T-helper 17 cell (primary cell): ENCODE results near the gene FOLR2. TPM values are rescaled to one million over a fixed set of nuclear protein-coding genes. Genes with fewer than 3 reads are reported as not detected.
"Not testable (repeated sequence)": the region's sequence is repeated elsewhere in the genome, so short reads cannot be mapped to it uniquely, and the experiment has no call there.

Experiments
- ATAC-seq: fragments of 150-1000 bp; cut with Tn5 transposase; 2 replicates; pipeline ENCODE4 v1.10.0; 2021; ENCODE audit warnings: mild to moderate bottlenecking, moderate library complexity
- DNase-seq, 3 donors: peaks; one replicate each; pipeline versions ENCODE4 v3.0.0 to v3.0.0-alpha.2; 2020 to 2021
- H3K9me3 ChIP-seq: one replicate; pipeline ENCODE4 v1.7.0; 2013; ENCODE audit warnings: low read length, mild to moderate bottlenecking; ENCODE audit not compliant: control insufficient read depth, poor library complexity, severe bottlenecking
- H3K27ac Mint-ChIP-seq: one replicate; pipeline ENCODE4 v1.8.0; 2022; ENCODE audit warnings: mild to moderate bottlenecking, moderate library complexity, mixed read lengths
- H3K27me3 Mint-ChIP-seq: one replicate; pipeline ENCODE4 v1.8.0; 2022; ENCODE audit warnings: mixed read lengths
- H3K36me3 Mint-ChIP-seq: one replicate; pipeline ENCODE4 v1.8.0; 2022; ENCODE audit warnings: low read depth, mixed read lengths
- H3K4me1 Mint-ChIP-seq: one replicate; pipeline ENCODE4 v1.8.0; 2022; ENCODE audit warnings: mild to moderate bottlenecking, mixed read lengths
- H3K4me3 Mint-ChIP-seq: one replicate; pipeline ENCODE4 v1.8.0; 2022; ENCODE audit warnings: mild to moderate bottlenecking, moderate library complexity, mixed read lengths
- total RNA-seq, 4 donors: library from RNA in 2 of 4; stranded (reverse) in 2 of 4; gene quantifications; one replicate each; pipeline ENCODE4 v1.2.3 and lab custom pipeline; 2022 to 2026

Gene FOLR2
- total RNA-seq, 2 donors from 2014 or later: not detected

DNA sequence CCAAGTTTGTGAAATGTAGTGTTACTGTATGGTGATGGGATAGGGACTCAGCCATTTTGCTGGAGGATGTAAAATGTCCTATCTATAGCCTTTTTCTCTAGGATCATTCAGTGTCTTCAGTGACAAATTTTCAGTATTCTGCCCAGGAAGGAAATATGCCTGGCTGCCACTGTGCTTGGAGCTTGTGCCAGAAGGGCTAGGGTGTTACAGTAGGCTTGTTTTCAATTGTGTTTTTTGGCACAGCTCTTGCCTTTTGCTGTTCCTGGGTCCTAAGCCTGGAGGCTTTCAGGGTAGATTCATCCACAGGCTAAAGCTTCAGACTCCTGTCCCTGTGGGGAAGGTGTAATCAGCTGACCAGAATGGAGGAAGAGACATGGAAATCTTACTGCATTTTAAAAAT is 49.4 kb downstream of the FOLR2 start:
- peaks cover 70% of the 10 kb centered on the region for H3K27me3 Mint-ChIP-seq
- H3K36me3 Mint-ChIP-seq: peaks cover 3% of the 10 kb centered on the region
- no peak overlapping the region for H3K4me3 Mint-ChIP-seq
- DNase-seq: no peak
- no peaks in the 10 kb centered on the region for H3K9me3 ChIP-seq
- ATAC-seq: no peak
- no peak overlapping the region for H3K27ac Mint-ChIP-seq
- H3K4me1 Mint-ChIP-seq: peaks cover 7% of the 10 kb centered on the region

DNA sequence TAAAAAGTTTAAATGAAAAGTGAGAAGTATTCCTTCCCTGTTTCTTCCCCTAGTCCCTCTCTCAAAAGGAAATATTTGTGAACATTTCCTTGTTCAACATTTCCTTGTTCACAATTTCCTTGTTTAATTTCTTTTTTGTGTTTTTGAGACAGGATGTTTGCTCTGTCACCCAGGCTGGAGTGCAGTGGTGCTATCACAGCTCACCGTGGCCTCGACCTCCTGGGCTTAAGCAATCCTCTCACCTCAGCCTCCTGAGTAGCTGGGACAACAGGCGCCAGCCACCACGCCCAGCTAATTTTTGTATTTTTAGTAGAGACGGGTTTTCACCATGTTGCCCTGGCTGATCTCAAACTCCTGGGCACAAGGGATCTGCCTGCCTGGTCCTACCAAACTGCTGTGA is 50.4 kb downstream of the FOLR2 start:
- H3K9me3 ChIP-seq, ATAC-seq, DNase-seq, H3K4me1 Mint-ChIP-seq, H3K4me3 Mint-ChIP-seq, H3K27ac Mint-ChIP-seq, H3K36me3 Mint-ChIP-seq: not testable (repeated sequence)
- peaks cover 77% of the 10 kb centered on the region for H3K27me3 Mint-ChIP-seq

DNA sequence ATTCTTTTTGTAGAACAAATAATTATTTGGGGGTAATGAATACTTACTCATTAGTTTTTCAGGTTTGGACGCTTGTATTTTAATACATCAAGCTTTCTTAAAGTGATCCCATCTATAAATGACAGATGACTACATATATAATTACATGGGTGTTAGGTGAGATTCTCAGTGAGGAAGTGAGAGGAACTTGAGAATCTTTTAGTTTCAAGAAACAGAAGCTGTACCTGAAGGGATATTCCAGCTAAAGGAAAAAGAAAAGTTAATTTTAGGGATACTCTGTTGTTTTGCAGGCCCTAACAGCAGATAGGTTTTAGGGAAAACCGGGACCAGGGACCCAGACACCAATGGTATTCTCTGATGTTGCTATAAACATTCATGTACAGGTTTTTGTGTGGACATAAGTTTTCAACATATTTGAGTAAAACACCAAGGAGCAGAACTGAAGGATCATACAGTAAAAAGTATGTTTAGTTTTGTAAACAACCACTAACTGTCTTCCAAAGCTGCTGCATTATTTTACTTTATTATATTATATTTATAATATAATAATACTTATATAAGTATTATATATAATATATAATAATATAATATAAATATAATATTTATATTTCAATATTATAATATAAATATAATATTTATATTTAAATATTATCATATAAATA is 51.5 kb downstream of the FOLR2 start:
- no peak overlapping the region for H3K27ac Mint-ChIP-seq
- H3K4me3 Mint-ChIP-seq: no peak overlapping the region
- H3K9me3 ChIP-seq: no peaks in the 10 kb centered on the region
- DNase-seq: no peak
- peaks cover 5% of the 10 kb centered on the region for H3K4me1 Mint-ChIP-seq
- H3K36me3 Mint-ChIP-seq: peaks cover 3% of the 10 kb centered on the region
- ATAC-seq: no peak
- H3K27me3 Mint-ChIP-seq: peaks cover 74% of the 10 kb centered on the region

Other genes starting within 250 kb of the FOLR2 start
- 10 to 100 TPM; 25.7 to 28.0 TPM for gene IL18BP, start 217.9 kb upstream of the FOLR2 start, total RNA-seq
- 100 to 1,000 TPM; 207 to 208 TPM for gene NUMA1, start 136.3 kb upstream of the FOLR2 start, total RNA-seq
- 1 to 10 TPM in 1 of 2 donors, under 1 TPM in 1; 0.75 to 4.5 TPM for gene LRRC51, start 135.9 kb upstream of the FOLR2 start, total RNA-seq
- gene LAMTOR1, start 113.5 kb upstream of the FOLR2 start, total RNA-seq: 10 to 100 TPM; 43.7 to 74.6 TPM
- not detected for gene TOMT, start 110.9 kb upstream of the FOLR2 start, total RNA-seq
- gene ANAPC15, start 104.1 kb upstream of the FOLR2 start, total RNA-seq: 10 to 100 TPM; 47.0 to 54.6 TPM
- under 1 TPM in 1 of 2 donors, not detected in 1; 0.44 TPM for gene FOLR3, start 81.1 kb upstream of the FOLR2 start, total RNA-seq
- gene FOLR1, start 24.7 kb upstream of the FOLR2 start, total RNA-seq: not detected
- gene INPPL1, start 8.0 kb downstream of the FOLR2 start, total RNA-seq: 100 to 1,000 TPM; 102 to 108 TPM
- gene PHOX2A, start 27.4 kb downstream of the FOLR2 start, total RNA-seq: not detected
- gene CLPB, start 217.7 kb downstream of the FOLR2 start, total RNA-seq: 10 to 100 TPM; 13.0 to 14.4 TPM